Measurements from ENCODE around the gene TWNK.
A peak's percentile ranks its signal among the peaks of the same experiment; 100 is the strongest.

The TWNK gene

GRCh38 chr10:100987685-100988049, 324 bp downstream of the TWNK start:
- H2AFZ ChIP-seq (ENCODE audit: low read depth, low read length), result peak overlapping the region; percentile 98
- no peaks in the 10 kb centered on the region for H3K27me3 ChIP-seq (ENCODE audit: insufficient read depth, low read length, poor library complexity)
- DNase-seq (no peak), ATAC-seq (ENCODE audit: insufficient read depth, low read depth) (peak; percentile 43)
- H3K9ac ChIP-seq (ENCODE audit: low read depth, low read length), result peak overlapping the region; percentile 86
- H3K79me2 ChIP-seq (ENCODE audit: insufficient read depth, low read length), result peaks cover 56% of the 10 kb centered on the region
- peaks cover 49% of the 10 kb centered on the region for H3K4me1 ChIP-seq (ENCODE audit: insufficient read depth, low read length)
- H3K4me3 ChIP-seq (ENCODE audit: low read depth in 1 of 2, low read length in 2 of 2), result peak overlapping the region; percentile 95
- H3K36me3 ChIP-seq (ENCODE audit: insufficient read depth, low read length), result peaks cover 55% of the 10 kb centered on the region
- peaks cover 37% of the 10 kb centered on the region; the same call in 1 of the 2 replicates for H4K20me1 ChIP-seq (ENCODE audit: insufficient read depth, low read length)
- peak overlapping the region; percentile 99 for H3K4me2 ChIP-seq (ENCODE audit: insufficient read depth, low read length)
- TF ChIP-seq, protein P1, sequence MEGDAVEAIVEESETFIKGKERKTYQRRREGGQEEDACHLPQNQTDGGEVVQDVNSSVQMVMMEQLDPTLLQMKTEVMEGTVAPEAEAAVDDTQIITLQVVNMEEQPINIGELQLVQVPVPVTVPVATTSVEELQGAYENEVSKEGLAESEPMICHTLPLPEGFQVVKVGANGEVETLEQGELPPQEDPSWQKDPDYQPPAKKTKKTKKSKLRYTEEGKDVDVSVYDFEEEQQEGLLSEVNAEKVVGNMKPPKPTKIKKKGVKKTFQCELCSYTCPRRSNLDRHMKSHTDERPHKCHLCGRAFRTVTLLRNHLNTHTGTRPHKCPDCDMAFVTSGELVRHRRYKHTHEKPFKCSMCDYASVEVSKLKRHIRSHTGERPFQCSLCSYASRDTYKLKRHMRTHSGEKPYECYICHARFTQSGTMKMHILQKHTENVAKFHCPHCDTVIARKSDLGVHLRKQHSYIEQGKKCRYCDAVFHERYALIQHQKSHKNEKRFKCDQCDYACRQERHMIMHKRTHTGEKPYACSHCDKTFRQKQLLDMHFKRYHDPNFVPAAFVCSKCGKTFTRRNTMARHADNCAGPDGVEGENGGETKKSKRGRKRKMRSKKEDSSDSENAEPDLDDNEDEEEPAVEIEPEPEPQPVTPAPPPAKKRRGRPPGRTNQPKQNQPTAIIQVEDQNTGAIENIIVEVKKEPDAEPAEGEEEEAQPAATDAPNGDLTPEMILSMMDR (IDR thresholded peaks at IDR 0.05; ENCODE audit: borderline replicate concordance, extremely low read depth, low read length, poor library complexity, severe bottlenecking), result no peak
- no peak for TF ChIP-seq EZH2 (IDR thresholded peaks at IDR 0.05; ENCODE audit: borderline replicate concordance, low read depth, low read length, severe bottlenecking)
- H3K27ac ChIP-seq (ENCODE audit: low read length), result peak overlapping the region; percentile 90
- no peaks in the 10 kb centered on the region for H3K9me3 ChIP-seq (ENCODE audit: insufficient read depth, low read length, severe bottlenecking)

- ATAC-seq (ENCODE audit: insufficient read depth, low read depth), result no peak
Observed at GRCh38 chr10:100988166-100988565, 823 bp downstream of the TWNK start.

GRCh38 chr10:100989088-100989487, 1.7 kb downstream of the TWNK start:
- Histone ChIP-seq H3K27me3 (ENCODE audit: insufficient read depth, low read length, poor library complexity) (no peaks in the 10 kb centered on the region), H3K27ac (ENCODE audit: low read length) (no peak overlapping the region), H2AFZ (ENCODE audit: low read depth, low read length) (no peak overlapping the region), H3K4me3 (ENCODE audit: low read depth in 1 of 2, low read length in 2 of 2) (peak overlapping the region in 1 of 2 experiments; percentile 95; a peak in 1 of 4 replicates), H3K9ac (ENCODE audit: low read depth, low read length) (0 out of 2 replicates have a peak overlapping the region, but pooled peaks have one; percentile 86), H3K4me1 (ENCODE audit: insufficient read depth, low read length) (peaks cover 49% of the 10 kb centered on the region), H3K79me2 (ENCODE audit: insufficient read depth, low read length) (peaks cover 56% of the 10 kb centered on the region), H4K20me1 (ENCODE audit: insufficient read depth, low read length) (peaks cover 37% of the 10 kb centered on the region; the same call in 1 of the 2 replicates), H3K36me3 (ENCODE audit: insufficient read depth, low read length) (peaks cover 65% of the 10 kb centered on the region), H3K9me3 (ENCODE audit: insufficient read depth, low read length, severe bottlenecking) (no peaks in the 10 kb centered on the region), H3K4me2 (ENCODE audit: insufficient read depth, low read length) (peak overlapping the region; percentile 99; the same call in 1 of the 2 replicates)
- no peak for DNase-seq
- no peak for TF ChIP-seq EZH2 (IDR thresholded peaks at IDR 0.05; ENCODE audit: borderline replicate concordance, low read depth, low read length, severe bottlenecking)
- no peak for ATAC-seq (ENCODE audit: insufficient read depth, low read depth)

More at GRCh38 chr10:100988166-100988565, 823 bp downstream of the TWNK start:
- DNase-seq, result no peak
- peak overlapping the region; percentile 86 for H3K9ac ChIP-seq (ENCODE audit: low read depth, low read length)
- H3K4me3 ChIP-seq (ENCODE audit: low read depth in 1 of 2, low read length in 2 of 2), result peak overlapping the region; percentile 95; a peak in 3 of 4 replicates
- peaks cover 60% of the 10 kb centered on the region for H3K36me3 ChIP-seq (ENCODE audit: insufficient read depth, low read length)
- peaks cover 37% of the 10 kb centered on the region; the same call in 1 of the 2 replicates for H4K20me1 ChIP-seq (ENCODE audit: insufficient read depth, low read length)
- no peaks in the 10 kb centered on the region for H3K9me3 ChIP-seq (ENCODE audit: insufficient read depth, low read length, severe bottlenecking)
- no peak for TF ChIP-seq EZH2 (IDR thresholded peaks at IDR 0.05; ENCODE audit: borderline replicate concordance, low read depth, low read length, severe bottlenecking)
- TF ChIP-seq, protein P1 (IDR thresholded peaks at IDR 0.05; ENCODE audit: borderline replicate concordance, extremely low read depth, low read length, poor library complexity, severe bottlenecking), result no peak
- H3K4me1 ChIP-seq (ENCODE audit: insufficient read depth, low read length), result peaks cover 49% of the 10 kb centered on the region
- peaks cover 56% of the 10 kb centered on the region for H3K79me2 ChIP-seq (ENCODE audit: insufficient read depth, low read length)
- peak overlapping the region; percentile 90 for H3K27ac ChIP-seq (ENCODE audit: low read length)
- peak overlapping the region; percentile 98; the same call in 1 of the 2 replicates for H2AFZ ChIP-seq (ENCODE audit: low read depth, low read length)
- peak overlapping the region; percentile 99 for H3K4me2 ChIP-seq (ENCODE audit: insufficient read depth, low read length)
- no peaks in the 10 kb centered on the region for H3K27me3 ChIP-seq (ENCODE audit: insufficient read depth, low read length, poor library complexity)

DNA sequence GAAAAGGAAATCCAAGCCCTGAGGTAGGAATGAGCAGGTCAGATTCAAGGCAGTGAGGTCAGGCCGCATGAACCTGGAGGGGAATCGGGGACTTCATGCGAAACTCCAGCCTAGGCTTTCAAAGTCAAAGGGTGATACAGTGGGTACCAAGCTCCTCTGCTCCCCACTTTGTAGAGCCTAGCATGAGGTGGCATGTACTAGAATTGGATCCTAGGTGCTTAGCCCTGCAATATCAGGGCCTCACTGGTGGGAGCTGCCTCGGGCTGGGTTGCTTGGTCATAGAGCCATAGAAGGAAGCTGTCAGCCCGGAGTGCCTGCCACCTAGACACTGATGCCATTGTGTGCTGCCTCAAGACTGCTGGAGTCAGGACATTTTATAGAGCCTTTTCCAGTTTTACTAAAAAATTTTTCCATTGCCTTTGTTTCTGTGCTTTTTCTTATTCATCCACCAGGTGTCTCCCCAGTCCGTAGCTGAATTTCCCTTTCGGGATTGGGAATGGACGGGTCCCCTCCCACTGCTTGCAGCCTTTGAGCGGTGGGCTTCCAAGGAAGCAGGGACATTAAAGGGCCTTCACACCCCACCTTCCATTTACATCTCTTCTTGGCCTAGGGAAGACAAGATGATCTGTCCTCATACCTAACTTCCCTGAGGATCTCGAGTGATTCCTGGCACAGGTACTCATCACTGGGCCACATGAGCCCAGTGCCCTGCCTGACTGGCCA, 6.8 kb downstream of the TWNK start:
- no peak overlapping the region for H2AFZ ChIP-seq (ENCODE audit: low read depth, low read length)
- H3K4me3 ChIP-seq (ENCODE audit: low read depth in 1 of 2, low read length in 2 of 2), result no peak overlapping the region
- no peak overlapping the region for H3K27ac ChIP-seq (ENCODE audit: low read length)
- H3K4me1 ChIP-seq (ENCODE audit: insufficient read depth, low read length), result peaks cover 45% of the 10 kb centered on the region
- TF ChIP-seq, protein P1 (IDR thresholded peaks at IDR 0.05; ENCODE audit: borderline replicate concordance, extremely low read depth, low read length, poor library complexity, severe bottlenecking), result peak; percentile 47
- no peak for TF ChIP-seq EZH2 (IDR thresholded peaks at IDR 0.05; ENCODE audit: borderline replicate concordance, low read depth, low read length, severe bottlenecking)
- H3K9me3 ChIP-seq (ENCODE audit: insufficient read depth, low read length, severe bottlenecking), result no peaks in the 10 kb centered on the region
- no peak overlapping the region for H3K4me2 ChIP-seq (ENCODE audit: insufficient read depth, low read length)
- H3K79me2 ChIP-seq (ENCODE audit: insufficient read depth, low read length), result peaks cover 19% of the 10 kb centered on the region
- peaks cover 44% of the 10 kb centered on the region for H3K36me3 ChIP-seq (ENCODE audit: insufficient read depth, low read length)
- peaks cover 17% of the 10 kb centered on the region; the same call in 1 of the 2 replicates for H4K20me1 ChIP-seq (ENCODE audit: insufficient read depth, low read length)
- no peaks in the 10 kb centered on the region for H3K27me3 ChIP-seq (ENCODE audit: insufficient read depth, low read length, poor library complexity)
- no peak overlapping the region for H3K9ac ChIP-seq (ENCODE audit: low read depth, low read length)
- DNase-seq (no peak), ATAC-seq (ENCODE audit: insufficient read depth, low read depth) (no peak)

Measured in DND-41 (cell line).